GM21528 (cell line): ENCODE measurements around the gene RNU1-2.
"Not testable (repeated sequence)": the region's sequence is repeated elsewhere in the genome, so short reads cannot be mapped to it uniquely, and the experiment has no call there.

Experiments
- ATAC-seq: cut with Tn5 transposase; IDR thresholded peaks from one replicate; pipeline ENCODE4 v1.9.1; 2021; ENCODE audit warnings: mild to moderate bottlenecking, moderate library complexity; ENCODE audit not compliant: unreplicated experiment, low FRiP score

The RNU1-2 gene

DNA sequence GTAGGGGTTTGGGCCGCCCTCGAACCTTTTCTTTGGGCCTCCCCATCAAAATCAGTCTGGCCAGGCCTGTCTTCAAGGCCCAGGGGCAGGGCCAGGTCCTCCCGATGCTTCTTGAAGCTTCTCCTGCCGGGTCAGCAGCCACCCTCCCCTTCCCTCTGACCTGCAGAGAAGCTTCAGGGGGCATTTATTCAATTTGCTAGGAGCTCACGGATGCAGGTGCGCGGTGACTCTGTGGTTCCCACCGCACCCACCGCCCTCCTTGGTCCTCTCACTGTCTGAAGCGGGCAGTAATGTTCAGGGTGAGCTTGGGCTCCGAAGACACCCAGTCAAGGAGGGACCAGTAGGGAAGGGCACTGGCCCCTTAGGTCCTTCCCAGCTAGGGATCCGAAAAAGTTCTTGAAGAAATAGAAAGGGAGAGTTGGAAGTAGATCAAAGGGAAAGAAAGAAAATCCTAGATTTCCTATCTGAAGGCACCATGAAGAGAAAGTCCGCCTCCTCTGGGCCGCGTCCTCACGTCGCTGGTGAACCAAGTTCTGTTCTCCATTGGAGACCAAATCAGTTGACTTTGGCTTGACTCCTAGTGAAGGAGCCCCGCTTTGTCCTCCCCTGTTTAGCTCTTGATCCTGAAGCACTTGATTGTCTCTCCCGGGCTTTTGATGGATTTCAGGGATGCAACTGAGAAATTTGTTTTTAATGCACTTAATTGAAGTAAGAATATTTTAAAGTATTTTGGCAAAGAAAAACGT, 8.7 kb upstream of the RNU1-2 start:
- ATAC-seq: no peak

DNA sequence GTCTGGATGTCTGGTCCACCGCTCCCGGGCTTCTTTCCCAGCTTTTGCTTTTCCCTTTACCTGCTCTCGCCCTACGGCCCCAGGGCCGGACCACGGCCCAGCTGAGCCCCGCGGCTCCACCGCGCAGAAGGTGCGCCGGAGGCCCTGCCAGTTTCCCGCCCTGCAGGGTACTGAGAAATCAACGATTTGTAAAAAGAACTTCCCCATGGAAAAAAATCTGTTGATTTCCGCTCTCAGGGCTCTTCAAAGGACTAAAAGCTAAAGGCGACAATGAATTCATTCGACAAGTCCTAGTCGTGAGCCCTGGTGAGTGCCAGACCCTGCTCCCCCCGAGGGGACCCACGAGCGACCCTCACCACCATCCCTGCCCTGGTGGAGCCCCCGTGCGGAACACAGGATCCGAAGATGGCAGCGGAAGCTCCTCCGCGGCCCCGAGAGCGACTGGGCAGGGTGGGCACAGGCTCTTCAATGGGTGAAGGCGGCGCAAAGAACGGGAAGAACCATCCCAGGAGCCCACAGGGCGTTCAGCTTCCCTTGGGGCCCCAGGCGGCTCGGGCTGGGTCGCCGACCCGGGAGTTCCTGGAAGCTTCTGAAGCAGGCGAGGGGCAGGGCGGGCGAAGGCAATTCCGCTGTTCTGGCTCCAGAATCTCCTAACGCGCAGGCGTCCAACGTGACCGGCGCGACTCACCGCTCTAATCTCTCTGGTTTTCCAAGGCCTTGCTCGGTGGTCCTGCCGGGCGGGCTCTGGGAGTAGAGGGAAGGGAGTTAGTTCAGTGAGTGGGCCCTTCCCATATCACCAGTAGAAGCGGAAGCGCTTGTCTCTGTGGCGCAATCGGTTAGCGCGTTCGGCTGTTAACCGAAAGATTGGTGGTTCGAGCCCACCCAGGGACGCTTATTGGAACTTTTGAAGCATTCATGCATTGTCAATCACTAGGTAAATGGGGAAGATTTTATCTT, 6.6 kb upstream of the RNU1-2 start:
- no peak for ATAC-seq

DNA sequence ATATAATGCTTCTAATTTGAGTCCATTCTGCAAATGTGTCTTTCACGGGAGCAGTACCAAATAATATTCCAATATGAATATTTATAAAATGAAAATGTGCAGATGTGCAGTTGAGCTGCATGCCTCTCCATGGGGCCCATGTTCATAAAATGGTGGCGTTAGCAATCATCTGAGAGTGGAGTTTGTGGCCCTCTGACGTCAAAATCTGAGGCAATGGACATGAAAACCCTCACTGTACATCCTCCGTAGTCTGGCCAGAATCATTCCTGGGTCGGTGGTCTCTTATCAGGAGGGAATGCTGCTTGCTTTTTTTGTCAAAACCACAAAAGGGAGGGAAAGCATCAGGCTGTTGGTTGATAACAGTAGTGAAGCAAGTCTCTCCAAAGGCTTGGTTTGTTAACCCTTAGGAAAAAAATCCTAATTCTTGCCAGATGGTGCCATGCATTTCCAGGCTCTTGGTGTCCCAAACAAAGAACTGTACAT, 5.2 kb upstream of the RNU1-2 start:
- not testable (repeated sequence) for ATAC-seq

DNA sequence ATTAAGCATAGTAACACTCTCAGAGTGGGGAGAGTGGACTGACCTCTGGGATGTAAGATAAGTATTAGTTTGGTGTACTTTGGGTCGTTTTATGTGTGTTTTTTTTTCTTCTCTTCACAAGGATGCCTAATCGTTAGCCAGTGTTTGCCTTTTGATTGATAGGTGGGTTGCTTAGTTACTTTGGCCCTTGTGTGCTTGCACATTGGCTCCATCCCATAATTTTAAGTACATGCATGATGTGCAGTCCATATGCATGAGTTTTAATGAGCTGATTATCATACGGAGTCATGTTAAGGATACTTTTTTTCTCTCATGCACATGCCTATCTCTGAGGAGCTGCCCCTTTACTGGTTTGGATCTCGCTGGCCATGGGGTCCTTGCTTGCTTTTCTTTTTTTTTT, 4.7 kb upstream of the RNU1-2 start:
- not testable (repeated sequence) for ATAC-seq

DNA sequence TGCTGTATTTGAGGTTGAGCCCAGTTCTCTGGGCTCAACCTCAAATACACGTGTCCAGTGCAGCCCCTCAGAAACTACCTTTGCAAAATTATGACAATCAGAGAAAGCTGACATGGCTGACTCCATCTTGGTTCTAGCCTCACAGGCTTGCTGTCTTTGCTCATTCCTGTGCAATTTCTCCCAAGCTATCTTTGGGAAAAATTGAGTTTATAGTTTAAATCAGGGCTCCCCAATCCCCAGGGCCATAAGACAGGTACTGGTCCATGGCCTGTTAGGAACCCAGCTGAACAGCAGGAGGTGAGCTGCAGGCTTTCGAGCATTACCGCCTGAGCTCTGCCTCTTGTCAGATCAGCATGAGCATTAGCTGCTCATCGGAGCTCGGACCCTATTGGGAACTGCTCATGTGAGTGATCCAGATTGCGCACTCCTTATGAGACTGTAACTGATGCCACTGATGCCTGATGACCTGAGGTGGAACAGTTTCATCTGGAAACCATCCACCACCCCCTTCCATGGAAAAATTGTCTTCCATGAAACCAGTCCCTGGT, 2.7 kb upstream of the RNU1-2 start:
- not testable (repeated sequence) for ATAC-seq

DNA sequence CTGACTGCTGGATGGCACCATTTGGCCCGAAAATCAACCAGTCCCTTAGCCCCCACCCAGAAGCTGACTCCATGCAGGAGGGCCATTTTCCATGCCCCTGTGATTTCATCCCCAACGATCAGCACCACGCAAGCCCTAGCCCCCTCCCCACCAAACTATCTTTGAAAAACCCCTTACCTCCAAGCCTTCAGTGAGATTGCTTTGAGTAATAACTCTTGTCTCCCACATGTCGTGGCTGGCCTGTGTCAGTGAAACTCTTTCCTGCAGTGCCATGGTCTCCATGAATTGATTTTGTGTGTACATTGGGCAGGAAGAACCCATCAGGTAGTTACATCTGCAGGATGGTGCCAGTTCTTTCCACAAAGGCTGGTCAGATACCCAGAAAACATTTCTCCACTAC, 2.0 kb upstream of the RNU1-2 start:
- not testable (repeated sequence) for ATAC-seq

DNA sequence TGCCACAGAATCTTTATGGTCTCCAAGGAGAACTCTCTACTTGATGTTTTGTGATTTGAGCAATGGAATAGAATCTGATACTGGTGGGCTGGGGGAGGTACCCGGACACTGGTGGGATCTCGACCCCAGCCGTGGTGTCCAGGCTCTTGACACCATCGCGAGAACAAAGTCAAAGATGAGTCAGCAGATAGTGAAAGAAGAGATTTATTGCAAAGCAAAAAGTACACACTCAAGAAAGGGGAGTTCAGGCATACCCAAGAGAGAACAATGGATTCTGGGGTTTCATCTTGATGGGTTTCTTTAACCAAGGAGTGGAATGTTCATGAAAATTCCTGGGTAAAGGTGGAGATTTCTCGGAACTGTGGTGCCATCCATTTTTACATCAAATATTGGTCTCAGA, 1.4 kb upstream of the RNU1-2 start:
- ATAC-seq: not testable (repeated sequence)

DNA sequence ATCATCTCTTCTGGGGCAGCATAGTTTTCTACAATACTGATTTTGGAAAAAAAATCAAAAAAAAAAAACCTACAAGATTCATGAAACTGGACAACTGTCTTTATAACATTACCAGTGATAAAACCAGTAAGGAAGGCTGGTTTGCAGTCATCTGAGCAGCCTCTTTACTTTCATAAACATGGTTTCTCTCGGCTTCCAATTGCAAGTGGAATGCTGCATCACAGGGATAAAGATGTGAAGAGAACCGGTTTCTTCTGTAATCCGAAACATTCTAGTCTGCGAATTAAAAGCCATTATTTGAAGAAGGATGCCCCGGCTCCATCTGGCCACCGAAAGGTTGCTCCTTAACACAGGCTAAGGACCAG, 565 bp upstream of the RNU1-2 start:
- not testable (repeated sequence) for ATAC-seq

DNA sequence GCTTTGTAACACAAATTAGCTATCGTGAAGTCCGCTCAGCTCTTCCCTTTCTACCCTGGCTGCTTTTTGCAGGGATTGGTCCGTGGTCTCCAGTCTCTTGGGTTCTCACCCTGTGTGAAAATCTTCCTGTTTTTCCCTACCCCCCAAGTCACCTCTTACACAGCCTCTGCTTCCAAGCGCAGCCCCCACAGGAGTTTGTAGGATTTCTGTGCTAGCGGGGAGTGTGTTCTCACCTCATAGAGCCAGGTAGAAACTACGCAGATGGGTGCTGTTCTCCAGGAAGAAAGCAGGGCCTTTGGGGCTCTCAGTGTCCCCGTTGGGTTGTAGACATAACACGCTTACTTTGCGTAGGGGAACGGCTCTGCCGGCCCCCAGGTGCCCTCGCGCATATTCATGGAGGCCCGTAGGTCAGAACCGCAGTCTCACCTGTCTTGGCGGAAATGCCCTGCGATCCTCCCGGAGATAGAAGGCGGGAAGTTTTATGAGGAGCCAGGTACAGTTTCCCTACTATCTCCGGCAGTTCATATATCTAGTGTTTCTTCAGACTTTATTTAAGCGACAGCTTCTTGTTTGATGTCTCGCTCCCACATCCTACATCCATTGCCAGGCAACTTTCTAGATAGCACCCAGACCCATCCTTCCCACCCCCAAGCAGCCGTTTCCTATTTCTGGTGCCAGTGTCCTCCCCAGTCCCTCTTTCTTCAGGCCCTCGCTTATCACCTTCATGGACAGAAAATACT, 706 bp downstream of the RNU1-2 start:
- ATAC-seq: peak; percentile 5

DNA sequence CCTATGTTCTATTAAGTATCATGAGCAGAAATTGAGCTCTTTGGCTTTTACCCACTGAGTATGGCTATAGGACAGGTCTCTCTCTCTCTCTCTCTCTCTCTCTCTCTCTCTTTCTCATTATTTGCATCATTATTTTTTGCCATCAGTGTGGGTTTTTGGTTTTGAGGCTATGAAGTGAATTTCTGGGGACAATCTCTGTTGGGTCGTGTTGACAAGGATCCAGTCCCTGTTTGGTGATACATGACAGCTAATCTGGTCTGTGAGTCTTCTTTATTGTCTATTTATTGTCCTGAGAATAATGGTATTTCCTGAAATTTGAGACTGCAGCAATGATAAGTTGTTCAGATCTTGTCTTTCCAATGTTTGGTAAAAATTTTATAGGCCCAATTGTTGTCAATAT, 1.9 kb downstream of the RNU1-2 start:
- ATAC-seq: not testable (repeated sequence)

DNA sequence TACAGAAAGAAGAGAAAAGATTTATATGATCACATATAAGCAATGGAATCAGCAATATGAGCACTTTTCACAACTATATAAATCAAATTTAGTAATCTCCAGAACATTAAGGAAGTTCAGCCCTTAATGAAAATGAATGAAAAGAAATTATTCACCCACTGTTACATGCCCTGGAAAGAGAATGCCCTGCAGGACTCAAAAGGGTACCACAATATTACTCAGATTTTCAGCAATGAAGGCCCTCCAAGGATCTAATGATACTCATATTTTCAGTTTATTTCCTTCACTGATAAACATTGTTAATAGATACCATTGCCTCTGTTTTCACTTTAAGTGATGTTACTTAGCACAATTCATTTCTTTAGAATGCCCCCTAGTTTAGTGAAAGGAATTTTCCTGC, 2.5 kb downstream of the RNU1-2 start:
- ATAC-seq: not testable (repeated sequence)

DNA sequence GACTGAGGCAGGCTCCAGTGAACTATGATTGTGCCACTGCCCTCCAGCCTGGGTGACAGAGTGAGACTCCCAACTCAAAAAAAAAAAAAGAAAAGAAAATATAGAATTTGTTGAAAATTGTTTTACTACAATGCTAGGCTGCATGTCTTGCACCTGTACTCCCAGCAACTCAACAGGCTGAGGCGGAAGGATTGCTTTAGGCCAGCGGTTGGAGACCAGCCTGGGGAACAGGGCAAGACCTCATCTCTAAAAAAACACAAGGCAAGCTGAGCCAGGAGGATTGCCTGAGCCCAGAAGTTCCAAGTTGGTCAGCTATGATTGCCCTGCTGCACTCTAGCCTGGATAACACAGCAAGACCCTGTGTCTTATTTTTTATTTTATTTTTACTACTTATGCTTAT, 3.2 kb downstream of the RNU1-2 start:
- ATAC-seq: not testable (repeated sequence)

DNA sequence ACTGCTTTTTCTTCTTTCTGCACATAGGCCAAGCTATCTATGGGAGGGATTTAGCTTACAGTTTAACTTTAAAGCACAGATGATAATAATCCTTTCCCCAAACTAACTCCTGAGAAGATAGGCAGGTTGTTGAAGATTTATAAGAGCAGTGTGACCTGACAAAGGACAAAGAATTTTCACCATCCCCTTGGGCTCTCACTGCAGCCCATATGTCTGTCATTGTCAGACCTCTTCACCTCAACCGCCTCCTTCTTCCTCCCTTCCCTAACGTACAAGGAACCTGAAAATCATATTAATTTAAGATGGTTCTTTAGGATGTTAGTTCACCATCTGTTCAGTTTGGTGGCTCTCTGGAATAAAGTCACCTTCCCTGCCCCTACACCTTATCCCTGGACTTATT, 5.0 kb downstream of the RNU1-2 start:
- no peak for ATAC-seq

DNA sequence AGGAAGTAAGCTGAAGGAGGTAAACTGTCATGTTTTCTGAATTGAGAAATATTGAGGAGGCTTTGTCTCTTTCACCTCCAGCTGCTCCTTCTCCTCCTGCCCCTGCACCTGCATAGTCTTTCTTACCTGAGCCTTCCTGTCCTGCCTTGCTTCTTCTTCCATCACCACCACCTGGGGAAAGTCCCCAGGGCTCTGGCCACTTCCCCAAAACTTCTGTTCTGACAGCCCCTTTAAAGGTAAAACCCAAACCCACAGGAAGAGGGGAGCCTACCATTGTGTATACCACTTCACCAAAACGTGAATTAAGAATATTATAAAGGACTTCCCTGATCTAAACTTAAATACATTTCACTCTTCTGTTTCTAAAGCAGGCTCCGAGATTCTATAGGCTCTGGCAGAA, 5.6 kb downstream of the RNU1-2 start:
- not testable (repeated sequence) for ATAC-seq

DNA sequence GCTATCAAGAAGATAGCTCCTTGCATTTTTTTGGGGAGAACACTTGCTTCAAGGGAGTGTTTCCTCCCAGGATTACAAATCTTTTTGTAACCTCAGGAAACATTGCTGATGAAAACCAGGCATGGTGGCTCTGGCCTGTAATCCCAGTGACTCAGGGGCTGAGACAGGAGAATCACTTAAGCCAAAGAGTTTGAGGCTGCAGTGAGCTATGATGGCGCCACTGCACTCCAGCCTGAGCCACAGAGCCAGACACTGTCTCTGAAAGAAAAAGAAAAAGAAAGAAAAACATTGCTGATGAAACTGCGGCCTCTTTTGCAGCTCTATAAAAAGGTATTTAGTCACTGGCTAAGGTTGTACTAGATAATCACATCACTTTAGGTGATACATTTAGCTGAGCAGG, 7.3 kb downstream of the RNU1-2 start:
- no peak for ATAC-seq

DNA sequence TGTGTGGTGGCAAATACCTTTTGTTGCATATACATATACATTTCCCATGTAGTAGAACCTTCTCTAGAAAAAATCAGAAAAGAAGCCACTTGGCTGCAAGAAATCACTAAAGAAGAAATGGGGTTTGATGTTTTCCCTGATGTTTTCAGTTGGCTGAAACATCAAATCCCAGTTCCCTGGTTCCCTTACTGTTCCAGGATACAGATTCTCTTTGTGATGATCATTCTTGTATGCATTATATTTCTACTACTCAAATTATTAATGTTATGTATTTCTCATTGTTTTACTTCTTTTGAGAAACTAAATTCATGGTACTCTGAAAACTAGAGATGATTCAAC, 7.6 kb downstream of the RNU1-2 start:
- no peak for ATAC-seq

DNA sequence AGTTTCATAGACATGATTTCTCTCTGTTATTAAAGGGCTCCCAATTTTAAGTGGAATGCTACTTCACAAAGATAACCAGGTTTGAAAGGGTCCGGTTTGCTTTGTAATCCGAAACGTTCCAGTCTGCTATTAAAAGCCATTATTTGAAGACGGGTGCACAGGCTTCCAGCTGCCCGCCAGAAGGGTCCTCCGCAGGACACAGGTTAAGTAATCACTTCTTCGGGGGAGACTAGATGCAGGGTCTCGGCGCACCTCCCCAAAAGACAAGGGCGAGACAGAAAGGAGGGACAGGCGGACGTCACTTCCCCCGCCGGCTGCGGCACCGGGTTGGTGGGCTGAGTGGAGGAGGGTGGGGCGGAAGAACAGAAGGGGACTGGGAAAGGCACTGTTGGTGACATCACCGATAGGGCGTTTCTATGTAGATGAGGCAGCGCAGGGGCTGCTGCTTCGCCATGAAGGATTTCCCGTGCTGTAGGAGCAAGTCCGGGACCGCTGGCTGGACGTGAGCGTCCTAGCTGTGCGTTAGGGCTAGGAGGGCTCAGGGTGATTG, 8.9 kb downstream of the RNU1-2 start:
- peak; percentile 90 for ATAC-seq

DNA sequence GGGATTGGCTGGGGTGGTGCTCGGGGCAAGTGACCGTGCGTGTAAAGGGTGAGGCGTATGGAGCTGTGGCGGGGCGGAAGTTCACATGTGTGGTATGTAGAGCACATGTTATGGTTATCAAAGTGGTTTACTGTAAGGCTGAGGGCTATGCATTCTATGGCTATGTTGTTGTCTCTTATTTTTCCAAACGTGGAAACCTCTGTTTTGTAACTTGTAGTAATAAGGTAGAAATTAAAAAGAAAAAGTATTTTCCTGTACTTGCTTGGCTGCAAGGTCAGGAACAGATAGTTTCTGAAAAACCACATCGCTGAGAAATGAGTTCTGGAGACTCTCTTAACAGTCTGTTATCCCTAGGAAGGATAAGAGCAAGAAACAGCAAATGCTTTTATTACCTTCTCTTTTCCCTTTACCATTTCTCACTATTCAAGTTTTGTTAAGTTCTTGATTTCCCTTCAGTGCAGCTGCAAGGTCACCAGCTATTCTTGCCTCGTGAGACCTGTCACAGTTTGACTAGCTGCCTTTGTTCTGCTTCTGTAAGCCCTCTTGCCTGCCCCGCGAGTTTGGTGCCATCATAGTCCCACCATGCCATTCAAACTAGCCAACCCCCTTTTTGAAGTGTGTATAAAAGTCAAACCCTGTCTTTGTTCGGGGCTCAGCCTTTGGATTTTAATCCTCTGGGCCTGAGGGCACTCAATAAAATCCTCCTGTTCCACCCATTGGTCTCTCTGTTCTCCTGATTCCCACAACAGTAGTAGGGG, 9.5 kb downstream of the RNU1-2 start:
- ATAC-seq: peak; percentile 79

DNA sequence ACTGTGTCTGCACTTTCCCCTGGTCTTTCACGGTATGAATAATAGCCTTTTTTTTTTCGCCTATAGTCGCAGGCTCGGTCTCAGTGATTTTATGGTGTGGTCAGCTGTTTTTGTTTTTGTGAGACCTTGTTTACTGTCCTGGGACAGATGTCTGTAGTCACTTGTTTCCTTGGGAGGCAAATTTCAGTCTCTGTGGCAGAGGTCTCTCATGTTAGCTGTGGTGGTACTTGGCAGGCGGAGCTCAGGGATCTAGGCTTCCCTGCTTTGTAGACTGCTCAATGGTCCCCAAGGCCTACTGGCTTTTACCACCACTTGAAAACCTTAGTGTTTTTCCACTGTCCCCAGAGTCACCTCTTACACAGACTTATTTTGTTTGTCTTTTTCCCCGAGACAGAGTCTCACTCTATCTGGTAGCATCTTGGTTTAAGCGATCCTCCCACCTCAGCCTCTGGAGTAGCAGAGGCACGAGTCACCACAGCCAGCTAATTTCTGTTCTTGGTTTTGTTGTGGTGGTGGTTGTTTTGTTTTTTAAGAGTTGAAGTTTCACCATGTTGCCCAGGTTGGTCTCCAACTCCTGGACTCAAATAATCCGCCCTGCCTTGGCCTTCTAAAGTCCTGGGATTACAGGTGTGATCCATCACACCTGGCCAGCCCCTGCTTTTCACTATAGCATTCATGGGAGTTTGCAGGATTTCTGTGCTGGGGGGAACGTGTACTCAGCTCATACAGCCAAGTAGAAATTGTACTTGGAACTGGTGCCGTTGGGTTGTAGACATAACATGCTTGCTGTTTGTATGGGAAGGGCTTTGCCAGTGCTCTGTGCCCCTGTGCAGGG, 10.3 kb downstream of the RNU1-2 start:
- no peak for ATAC-seq
